ENCODE measurements around the gene HADHB.
"Not testable (repeated sequence)": the region's sequence is repeated elsewhere in the genome, so short reads cannot be mapped to it uniquely, and the experiment has no call there.

HADHB gene

GRCh38 chr2:26298638-26299393 lies 54.1 kb downstream of the HADHB start:
- DNase-seq, result no peak

GRCh38 chr2:26299471-26300101 lies 54.8 kb downstream of the HADHB start:
- no peak for DNase-seq

- DNase-seq, result no peak
These were observed 55.6 kb downstream of the HADHB start for GRCh38 chr2:26300234-26300925.

GRCh38 chr2:26302846-26303245 lies 58.1 kb downstream of the HADHB start:
- no peak for DNase-seq

- DNase-seq, result not testable (repeated sequence)
These were observed 60.4 kb downstream of the HADHB start for GRCh38 chr2:26305094-26305493.

- no peak for DNase-seq
These were observed 60.8 kb downstream of the HADHB start for GRCh38 chr2:26305540-26305939.

GRCh38 chr2:26309921-26310320 lies 65.2 kb downstream of the HADHB start:
- DNase-seq, result no peak

- DNase-seq, result no peak
These were observed 67.7 kb downstream of the HADHB start for GRCh38 chr2:26312471-26312870.

- DNase-seq, result no peak
These were observed 68.7 kb downstream of the HADHB start for GRCh38 chr2:26313446-26313845.

- no peak for DNase-seq
These were observed 69.5 kb downstream of the HADHB start for GRCh38 chr2:26314243-26314642.

- DNase-seq, result no peak
These were observed 71.3 kb downstream of the HADHB start for GRCh38 chr2:26316041-26316440.

- DNase-seq, result no peak
These were observed 72.1 kb downstream of the HADHB start for GRCh38 chr2:26316845-26317244.

- no peak for DNase-seq
These were observed 72.8 kb downstream of the HADHB start for GRCh38 chr2:26317377-26318105.

GRCh38 chr2:26318950-26319349 lies 74.2 kb downstream of the HADHB start:
- no peak for DNase-seq

GRCh38 chr2:26324479-26324878 lies 79.7 kb downstream of the HADHB start:
- DNase-seq, result not testable (repeated sequence)

- no peak for DNase-seq
These were observed 80.2 kb downstream of the HADHB start for GRCh38 chr2:26324903-26325302.

GRCh38 chr2:26325851-26326250 lies 81.1 kb downstream of the HADHB start:
- no peak for DNase-seq

GRCh38 chr2:26326514-26326913 lies 81.8 kb downstream of the HADHB start:
- no peak for DNase-seq

GRCh38 chr2:26327291-26328272 lies 82.8 kb downstream of the HADHB start:
- DNase-seq, result no peak

- not testable (repeated sequence) for DNase-seq
These were observed 84.3 kb downstream of the HADHB start for GRCh38 chr2:26329083-26329482.

- DNase-seq, result peak; percentile 55
These were observed 85.4 kb downstream of the HADHB start for GRCh38 chr2:26330114-26330549.

GRCh38 chr2:26330604-26331003 lies 85.9 kb downstream of the HADHB start:
- DNase-seq, result no peak

Data from NCI-H1436 treated with DMSO at 0.1 percent for 48 hours (cell line).